Myocyte (in vitro differentiated cells): ENCODE measurements around the gene ADGRB2. TPM values are rescaled to one million over a fixed set of nuclear protein-coding genes. Genes with fewer than 3 reads are reported as not detected.
"Not testable (repeated sequence)": the region's sequence is repeated elsewhere in the genome, so short reads cannot be mapped to it uniquely, and the experiment has no call there.

ENCODE experiments used
- DNase-seq: peaks from one replicate; pipeline ENCODE4 v3.0.0-alpha.2; 2012; ENCODE audit warnings: low read depth
- total RNA-seq: library from RNA; depleted of rRNA; stranded (reverse); fragments of >200 nt; gene quantifications from 2 replicates; pipeline ENCODE4 v1.2.3, GENCODE V29; 2014

ADGRB2 gene
- total RNA-seq, 1 donor from 2014 or later = 15.8 TPM

DNA sequence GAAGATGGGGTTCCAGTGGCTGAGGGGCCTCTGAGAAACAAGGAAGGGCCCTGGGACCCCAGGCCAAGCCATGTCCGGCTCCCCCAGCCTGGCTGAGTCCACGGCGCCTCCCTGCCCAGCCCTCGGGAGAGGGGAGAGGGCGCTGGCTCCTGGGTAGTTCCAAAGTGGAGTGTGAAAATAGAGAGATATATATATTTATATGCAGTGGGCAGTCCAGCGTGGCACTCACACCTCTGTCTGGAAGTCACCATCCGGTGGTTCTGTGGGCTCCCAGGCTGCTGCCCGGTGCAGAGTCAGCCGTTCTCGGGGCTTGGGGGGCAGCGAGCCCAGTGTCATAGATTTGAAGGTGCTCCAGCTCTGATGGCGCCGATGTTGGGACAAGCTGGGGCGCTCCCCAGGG is 36.9 kb downstream of the ADGRB2 start:
- no peak for DNase-seq

DNA sequence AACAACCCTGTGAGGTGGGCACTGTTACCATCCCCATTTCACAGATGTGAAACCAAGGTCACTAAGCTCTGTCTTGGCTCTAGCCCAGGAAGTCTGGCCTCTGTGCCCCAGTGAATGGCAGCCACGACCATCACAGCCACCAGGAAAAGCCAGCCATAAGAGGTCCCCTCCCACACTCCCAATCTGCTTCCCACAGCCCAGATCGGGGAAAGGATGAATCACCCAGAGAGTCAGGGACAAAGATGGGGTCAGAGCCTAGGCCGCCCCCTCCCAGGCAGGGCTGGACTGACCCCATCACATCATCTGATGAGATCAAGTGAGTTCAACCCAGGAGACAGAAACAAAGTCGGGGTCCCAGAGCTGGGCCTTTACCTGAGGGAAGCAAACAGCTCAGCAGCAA is 37.4 kb downstream of the ADGRB2 start:
- no peak for DNase-seq

DNA sequence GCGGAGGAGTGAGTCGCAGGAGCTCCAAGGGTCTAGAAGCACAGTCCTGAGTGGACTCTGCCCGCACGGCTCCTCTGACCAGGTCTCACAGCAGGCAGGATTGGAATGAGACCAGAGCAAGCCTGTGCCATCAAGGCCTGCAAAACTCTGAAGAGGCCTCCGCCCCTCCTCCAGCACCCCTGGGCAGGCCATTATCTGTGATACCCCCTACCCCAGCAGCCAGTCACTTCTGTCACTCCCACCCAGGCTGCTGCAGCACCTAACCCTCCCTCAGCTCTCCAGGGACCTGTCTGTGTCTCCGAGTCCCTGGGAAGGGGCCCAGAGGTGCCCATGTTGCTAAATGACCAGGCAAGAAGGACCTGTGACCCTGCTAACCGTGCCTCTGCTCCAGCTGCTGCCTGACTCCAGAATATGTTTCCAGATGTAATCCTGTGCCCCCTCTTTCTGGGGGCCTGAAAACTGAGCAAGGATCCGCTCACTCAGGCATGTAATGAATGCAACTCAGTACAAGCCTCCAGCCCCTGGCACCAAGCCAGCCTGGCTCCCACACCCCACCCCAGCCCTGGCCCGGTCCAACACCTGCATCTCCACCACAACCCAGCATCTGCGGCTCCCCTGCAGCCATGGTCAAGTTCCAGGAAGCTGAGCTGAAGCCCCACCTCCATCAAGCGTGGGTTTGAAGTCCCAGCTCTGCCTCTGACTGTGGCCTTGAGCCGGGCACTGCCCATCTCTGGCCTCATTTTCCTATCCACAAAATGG is 38.2 kb downstream of the ADGRB2 start:
- DNase-seq = peak; percentile 50

DNA sequence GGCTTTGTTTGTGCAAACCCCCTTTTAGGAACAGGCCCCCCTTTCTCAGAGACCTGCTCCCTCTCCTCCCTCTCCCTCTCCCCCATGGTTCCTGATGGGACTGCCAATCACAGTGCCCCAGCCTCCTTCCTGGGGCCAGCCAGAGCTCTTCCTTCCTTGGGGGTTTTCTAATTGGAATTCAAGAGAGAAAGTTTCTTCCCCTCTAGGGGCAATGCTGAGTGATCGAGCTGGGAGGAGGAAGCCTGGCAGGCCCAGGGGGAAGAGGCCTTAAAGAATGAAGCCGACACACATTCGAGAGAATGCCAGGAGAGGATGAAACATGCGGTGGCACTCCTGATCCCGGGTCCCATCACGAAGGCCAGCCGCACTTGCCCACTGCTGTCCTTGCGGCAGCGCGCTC is 39.0 kb downstream of the ADGRB2 start:
- no peak for DNase-seq

DNA sequence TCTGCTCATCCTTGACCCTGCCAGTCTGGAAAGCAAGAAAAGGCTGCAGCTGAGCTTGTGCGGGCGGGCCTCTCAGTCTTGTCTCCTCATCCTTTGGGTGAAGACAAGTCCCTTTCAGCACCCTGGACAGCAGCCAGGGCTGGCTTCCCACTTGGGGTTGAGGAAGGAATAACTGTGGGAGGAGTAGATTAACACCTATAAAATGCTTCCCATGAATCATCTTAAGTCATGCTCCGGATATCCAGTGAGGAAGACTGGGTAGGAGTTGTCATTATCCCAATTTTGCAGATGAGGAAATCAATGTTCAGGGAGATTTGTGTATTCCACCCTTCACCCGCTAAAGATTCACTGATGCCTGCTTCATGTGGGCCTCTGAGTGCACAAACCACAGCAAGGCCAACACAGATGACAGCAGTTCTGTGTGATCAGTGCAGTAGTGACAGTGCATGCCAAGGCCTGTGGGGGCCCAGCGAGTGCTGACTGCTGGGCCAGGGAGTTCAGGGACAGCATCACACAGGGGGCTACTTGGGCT is 40.2 kb downstream of the ADGRB2 start:
- peak; percentile 89 for DNase-seq

DNA sequence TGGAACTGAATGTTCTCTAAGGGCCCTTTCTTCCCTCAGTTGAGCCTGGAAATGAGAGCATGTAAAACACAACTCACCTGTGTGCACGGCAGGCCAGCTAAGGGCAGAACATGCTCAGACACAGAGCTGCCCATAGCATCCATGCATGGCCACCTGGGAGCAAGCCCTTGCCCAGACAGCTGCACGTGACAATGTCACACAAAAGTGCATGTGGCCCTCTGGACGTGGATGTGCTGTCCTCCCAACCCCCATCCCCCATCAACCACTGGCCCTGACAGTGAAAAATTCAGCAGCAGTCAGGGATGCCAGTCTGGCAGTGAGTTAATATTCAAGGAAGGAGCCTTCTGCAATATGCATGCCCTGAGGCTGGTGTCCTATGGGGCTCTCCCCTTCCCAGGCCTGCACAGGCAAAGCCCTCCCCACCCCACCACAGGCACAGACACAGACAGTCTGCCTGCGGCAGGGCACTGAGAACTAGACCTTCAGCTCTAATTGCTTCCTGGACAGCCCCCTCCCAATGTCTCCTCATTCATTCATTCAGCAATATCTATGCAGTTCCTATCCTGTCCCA is 45.7 kb downstream of the ADGRB2 start:
- no peak for DNase-seq

DNA sequence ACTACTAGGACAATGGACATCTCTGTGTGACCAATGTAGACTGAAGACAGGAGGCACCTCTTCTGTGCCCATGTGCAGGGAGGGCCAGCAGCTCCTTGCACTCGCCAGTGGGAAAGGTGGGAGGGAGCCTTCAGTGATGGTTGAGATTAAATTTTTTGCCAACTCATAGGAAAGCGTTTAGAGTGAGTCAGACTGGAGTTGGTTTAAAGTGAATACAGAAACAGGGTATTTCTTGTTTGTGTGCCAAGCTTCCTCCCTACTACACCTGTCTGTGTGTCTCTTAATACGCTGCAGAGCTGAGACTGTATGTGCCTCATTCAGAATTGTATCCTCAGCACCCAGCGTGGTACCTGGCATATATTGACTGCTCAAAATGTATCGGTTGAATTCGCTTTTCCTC is 46.8 kb downstream of the ADGRB2 start:
- DNase-seq = no peak

DNA sequence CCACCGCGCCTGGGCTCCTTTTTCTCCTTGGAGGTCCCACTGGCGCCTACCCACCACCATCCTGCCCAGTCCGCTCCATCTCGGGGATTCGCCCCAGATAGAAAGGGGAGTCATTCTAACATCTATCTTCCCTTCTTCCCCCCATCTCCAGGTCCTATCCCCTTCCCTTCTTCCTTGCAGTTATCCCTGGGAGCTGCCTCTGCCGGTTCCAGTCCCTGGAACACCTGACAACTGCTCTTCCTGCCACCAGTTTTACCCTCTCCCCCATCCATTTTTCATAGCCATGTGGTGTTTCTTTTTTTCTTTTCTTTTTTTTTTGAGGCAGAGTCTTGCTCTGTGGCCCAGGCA is 48.3 kb downstream of the ADGRB2 start:
- DNase-seq = no peak

DNA sequence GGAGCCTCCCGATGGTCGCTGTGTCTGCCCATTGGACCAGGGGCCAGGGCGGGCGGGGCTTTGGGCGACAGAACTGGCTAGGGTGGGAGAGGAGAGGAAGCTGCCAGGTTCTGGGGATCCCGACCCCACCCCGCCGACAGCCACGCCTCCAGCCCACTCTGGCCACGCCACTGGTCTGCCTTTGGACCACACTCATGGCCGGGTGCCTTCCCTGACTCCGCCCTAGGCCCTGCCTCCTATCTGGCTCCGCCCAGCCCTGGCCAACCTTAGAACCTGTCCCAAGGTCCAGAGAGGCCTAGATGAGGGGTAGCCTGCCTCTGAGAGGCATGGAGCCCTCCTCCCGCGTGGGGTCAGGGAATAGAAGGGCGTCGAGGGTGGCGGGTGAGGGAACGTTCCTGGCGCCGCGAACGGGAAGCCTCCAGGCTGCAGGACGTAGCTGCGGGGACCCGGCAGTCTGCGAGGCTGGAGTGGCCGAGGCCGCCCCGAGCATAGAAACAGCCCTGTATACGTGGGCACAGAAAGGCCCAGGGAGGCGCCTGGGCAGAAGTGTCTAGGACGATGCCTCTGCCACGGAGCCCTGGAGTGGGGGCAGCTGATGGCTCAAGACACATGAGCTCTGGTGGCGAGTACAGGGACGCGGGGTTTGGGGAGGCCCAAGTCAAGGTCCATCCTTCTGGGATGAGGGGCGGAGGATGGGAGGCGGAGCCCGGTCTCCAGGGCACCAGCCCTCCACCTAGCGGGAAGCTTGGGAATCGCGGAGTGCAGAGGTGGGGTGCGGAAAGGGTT is 48.9 kb downstream of the ADGRB2 start:
- peak; percentile 91 for DNase-seq

DNA sequence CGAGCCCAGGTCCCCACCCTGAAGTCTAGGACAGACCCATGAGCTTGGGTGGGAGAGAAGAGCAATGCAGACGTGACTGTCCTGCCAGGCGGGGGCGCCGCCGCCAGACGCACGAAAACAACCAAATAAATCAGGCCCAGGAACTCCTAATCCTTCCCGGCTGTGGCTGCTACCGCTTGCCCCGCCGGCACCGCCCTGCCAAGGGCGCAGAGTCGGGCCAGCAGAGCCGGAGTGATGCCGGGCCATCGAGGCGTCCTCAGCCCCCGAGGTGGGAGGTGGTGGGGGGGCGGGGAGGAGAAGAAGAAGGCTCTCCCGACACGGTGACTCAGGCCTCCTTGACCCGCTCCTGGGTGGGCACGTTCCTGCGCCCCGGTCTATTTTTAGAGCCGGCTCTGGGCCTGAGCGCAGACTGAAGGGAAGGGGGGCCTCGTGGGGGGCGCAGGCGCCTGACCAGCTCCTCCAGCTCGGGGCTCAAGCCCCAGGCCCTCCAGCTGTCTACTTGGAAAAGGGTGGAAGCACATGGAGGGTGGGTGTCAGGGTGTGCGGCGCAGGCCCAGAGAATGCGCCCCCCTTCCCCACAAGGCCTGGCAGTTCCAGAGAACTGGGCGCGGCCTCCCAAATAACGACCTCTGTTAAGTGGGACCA is 49.6 kb downstream of the ADGRB2 start:
- peak; percentile 85 for DNase-seq

DNA sequence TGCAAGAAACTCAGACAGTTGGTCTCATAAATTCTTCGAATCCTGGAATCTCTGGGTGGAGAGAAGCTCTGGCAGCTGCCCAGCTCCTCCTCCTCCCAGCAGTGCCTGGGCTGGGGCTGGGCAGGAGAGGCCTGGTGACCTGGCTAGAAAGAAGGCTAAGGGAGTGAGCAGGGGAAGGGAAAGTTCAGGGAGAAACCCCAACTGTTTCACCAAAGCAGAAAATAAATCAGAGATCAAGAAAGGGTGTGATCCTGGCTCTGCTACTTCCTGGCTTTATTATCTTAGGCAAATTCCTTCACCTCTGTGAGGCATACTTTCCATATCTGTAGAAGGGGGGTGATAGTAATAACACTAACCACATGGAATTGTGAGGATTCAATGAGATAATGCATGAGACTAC is 51.5 kb downstream of the ADGRB2 start:
- DNase-seq = peak; percentile 80

DNA sequence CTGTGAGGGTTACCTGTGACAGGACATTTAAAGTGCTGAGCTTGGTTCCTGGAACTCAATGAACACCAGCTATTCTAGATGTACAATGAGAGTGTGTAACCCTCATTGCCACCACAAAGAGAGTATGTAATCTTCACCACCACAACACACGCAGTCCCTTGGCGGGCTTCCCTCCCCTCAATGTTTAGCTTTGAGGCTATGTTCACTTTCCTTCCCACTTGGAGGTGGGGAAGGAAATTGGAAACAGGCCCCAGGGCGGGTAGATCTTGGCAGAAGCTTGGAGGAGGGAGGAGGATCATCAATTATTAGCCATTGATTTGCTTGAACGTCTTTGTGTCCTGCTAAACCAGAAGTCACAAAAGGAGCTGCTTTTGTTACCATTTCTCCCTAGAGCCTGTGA is 52.1 kb downstream of the ADGRB2 start:
- no peak for DNase-seq

DNA sequence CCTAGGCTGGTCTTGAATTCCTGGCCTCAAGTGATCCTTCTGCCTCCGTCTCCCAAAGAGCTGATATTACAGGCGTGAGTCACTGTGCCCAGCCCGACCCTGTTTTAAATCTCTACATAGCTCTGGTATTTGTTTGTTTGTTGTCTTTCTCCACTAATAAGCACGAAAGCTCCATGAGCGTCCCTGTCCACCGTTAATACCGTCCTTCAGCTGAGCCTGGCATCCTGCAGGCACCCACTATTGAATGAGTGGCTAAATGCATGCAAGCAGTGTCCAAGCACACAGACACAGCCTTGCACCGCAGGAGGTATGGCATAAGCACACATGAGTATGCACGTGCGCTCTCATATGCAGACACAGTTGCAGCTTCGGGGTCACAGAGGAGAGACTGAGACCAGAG is 55.8 kb downstream of the ADGRB2 start:
- DNase-seq = peak; percentile 30

DNA sequence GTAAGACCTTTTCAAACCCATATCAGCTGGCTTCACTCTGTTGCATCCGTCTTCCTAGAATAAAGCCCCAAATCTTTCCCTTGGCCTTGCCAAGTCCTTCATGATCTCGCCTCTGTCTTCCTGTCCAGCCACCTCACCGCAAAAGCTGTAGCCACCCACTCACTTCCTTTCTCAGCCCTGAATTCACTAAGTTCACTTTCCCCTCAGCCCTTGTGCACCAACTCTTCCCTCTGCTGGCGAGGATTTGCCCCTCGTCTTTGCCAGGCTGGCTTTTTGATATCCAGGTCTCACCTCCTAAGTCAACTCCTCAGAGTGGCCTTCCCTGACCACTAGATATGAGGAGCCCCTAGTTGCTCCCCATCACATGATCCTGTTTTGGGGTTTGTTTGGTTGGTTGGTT is 56.4 kb downstream of the ADGRB2 start:
- peak; percentile 44 for DNase-seq

DNA sequence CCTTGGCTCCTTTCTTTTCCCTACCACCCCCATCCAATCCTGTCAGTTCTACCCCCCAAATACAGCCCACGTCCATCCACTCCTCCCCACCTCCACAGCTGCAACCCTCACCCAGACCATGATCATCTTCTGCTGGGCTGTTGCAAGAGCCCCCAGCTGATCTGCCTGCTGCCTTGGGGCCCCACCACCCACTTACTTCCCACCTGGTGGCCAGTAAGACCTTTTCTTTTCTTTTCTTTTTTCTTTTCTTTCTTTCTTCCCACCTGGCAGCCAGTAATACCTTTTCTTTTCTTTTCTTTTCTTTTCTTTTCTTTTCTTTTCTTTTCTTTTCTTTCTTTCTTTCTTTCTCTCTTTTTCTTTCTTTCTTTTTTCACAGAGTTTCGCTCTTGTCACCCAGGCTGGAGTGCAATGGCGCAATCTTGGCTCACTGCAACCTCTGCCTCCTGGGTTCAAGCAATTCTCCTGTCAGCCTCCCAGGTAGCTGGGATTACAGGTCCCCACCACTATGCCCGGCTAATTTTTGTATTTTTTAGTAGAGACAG is 57.0 kb downstream of the ADGRB2 start:
- DNase-seq = not testable (repeated sequence)

DNA sequence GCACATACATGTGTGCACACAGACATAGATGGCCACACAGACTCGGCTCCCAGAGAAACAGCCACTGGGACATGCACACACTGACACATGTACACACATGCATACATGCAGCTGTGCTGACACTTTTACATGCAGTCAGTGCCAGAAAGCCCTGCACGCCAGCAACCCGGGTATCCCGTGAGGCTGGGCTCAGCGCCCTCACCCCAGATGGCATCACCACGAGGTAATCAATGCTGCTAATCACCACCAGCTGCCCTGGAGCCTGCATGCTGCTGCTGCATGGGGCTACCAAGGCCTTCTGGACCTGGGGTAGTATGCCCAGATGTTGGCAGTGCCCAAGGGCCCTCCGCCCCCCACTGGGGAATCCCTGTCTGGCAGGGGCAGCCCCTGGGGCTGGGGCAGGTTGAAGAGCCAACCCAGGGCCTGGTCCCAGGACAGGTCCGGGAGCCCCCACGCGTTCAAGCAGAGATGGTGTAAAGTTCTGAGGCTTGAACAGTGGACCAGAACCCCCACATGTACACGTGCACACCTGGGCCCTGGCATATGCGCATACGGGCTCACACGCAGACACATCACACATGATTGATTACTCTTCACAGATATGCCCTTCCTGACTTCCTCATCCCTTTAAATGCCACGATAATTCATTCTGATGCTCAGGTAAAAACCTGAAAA is 57.6 kb downstream of the ADGRB2 start:
- DNase-seq = no peak

DNA sequence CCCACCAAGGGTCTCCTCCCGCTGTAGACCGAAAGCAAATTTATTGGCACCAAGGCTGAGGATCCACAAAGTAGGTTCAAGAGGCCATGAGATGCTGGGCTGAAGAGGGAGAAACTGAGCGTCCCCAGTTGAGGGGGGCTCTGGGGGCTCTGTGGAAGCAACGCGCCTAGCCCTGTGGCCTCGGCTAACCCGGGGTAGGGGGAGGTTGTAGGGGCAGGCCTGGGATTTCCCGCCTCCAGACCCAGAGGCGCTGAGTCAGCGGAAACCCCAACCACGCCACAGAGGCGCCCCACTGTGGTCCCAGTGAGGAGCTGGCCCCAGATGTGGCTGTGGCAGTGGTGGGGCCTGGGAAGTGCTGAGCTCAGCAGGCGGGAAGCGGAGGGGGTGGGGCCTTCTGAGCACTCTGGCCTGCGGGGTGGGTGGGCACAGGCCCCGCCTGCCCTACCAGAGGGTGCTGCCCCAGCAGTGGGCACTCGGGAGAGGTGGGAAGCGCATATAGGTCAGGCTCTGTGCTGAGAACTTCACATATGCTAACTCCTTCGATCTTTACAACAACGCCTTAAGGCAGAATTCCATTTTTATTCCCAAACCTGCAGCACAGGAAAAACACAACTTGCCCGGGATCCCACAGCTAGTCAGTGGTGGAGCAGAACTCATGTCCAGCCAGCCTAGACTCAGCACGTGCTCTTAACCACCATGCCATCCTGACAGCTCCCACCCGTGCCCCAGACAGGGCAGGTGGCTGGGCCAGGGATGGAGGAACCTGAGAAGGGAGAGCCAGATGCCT is 58.9 kb downstream of the ADGRB2 start:
- DNase-seq = no peak

DNA sequence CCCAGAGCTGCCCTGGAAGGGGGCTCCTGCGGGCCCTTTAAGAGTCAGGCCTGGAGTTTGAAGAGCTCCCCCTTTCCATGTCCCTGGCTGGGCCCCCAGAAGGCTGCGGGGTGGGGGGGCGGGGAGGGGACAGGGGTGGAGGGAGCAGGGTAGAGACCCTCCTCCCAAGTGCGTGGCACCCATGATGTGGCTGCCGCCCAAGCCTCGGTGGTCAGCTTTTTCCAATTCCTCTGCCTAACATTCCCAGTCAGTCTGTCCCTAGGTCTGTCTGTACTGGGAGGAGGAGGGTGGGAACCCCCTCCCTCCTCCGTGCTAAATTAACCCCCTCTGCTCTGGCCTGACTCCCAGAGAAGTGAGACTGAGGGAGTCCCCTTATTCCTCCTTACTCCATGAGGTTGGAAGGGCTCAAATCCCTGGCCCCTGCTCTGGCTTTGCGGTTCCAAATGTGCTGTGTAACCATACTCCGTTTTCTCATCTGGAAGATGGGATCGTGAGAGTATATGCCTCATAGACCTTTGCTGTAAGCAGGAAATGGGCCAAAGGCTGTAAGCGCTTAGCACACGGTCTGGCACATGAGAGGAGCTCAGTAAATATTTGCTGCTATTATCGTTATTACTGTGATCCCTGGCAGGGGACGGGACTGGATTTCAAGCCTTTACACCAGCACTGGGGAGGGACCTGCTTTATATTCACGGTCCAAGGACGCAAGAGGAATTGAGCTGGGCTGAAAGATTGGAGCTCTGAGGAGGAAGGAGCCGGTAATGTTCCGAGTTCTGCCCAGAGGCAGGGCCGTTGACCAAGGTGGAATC is 59.7 kb downstream of the ADGRB2 start:
- DNase-seq = no peak
